ENCODE measurements around the gene PGM1. TPM values are rescaled to one million over a fixed set of nuclear protein-coding genes. Genes with fewer than 3 reads are reported as not detected.

Gene PGM1
- total and polyA plus RNA-seq, 2 of the 4 experiments (the other 2 are of a cell fraction), result 42.6 to 94.5 TPM

DNA sequence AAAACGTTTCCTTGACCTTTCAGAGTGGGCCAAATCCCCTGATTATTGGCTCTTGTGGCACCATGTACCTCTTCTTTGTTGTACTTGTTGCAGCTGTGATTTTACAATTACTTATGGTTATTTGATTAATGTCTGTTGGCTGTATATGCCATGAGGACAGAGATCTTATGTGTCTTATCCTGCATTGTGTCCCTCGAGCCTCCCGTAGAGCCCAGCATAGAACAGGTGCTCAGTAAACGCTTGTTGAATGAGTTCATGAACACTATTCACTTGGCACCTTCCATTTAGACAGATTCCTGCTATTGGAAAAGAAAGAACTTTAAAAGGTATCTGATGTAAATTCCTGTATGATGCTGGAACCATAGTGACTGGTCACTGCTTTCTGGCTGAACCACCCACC, 48.4 kb downstream of the PGM1 start:
- Histone ChIP-seq H2BK5ac (ENCODE audit: low read depth, low read length, poor library complexity, severe bottlenecking) (no peak overlapping the region), H3K9ac (ENCODE audit: low read depth, low read length) (no peak overlapping the region), H3K56ac (ENCODE audit: extremely low read depth, insufficient read depth, low read length) (no peak overlapping the region), H3K18ac (ENCODE audit: low read depth, low read length) (no peak overlapping the region), H2AFZ (replicated peaks; ENCODE audit: low read length, poor library complexity) (no peak overlapping the region), H3K36me3 (ENCODE audit: control insufficient read depth, insufficient read depth, low read length) (peaks cover 13% of the 10 kb centered on the region), H3K9me3 (ENCODE audit: control insufficient read depth, insufficient read depth, low read length) (no peaks in the 10 kb centered on the region), H2BK20ac (ENCODE audit: low read depth, low read length) (no peak overlapping the region), H3K9me1 (ENCODE audit: insufficient read depth, low read length) (peaks cover 5% of the 10 kb centered on the region), H4K20me1 (ENCODE audit: insufficient read depth, low read length) (no peaks in the 10 kb centered on the region; the same call in 1 of the 2 replicates), H3K27ac (ENCODE audit: insufficient read depth, low read length) (no peak overlapping the region), H3K27me3 (ENCODE audit: control insufficient read depth, insufficient read depth, low read length) (no peaks in the 10 kb centered on the region), H3K14ac (replicated peaks; ENCODE audit: low read depth, low read length) (no peak overlapping the region), H2BK120ac (ENCODE audit: low read depth, low read length) (no peak overlapping the region), H2AK5ac (ENCODE audit: low read depth, low read length) (no peak overlapping the region), H3K23ac (ENCODE audit: low read depth, low read length) (no peak overlapping the region), H3K4me1 (ENCODE audit: control insufficient read depth, insufficient read depth, low read length) (no peaks in the 10 kb centered on the region; the same call in 1 of the 2 replicates), H4K91ac (ENCODE audit: insufficient read depth, low read depth, low read length) (no peak overlapping the region), H3K4me3 (ENCODE audit: insufficient read depth, low read depth, low read length) (no peak overlapping the region), H4K8ac (ENCODE audit: low read depth in 2 of 2, low read length in 2 of 2) (no peak overlapping the region), H2BK15ac (ENCODE audit: low read depth, low read length) (no peak overlapping the region), H3K79me1 (ENCODE audit: low read depth in 1 of 2, low read length in 2 of 2) (no peaks in the 10 kb centered on the region), H3K4ac (ENCODE audit: low read depth, low read length) (no peak overlapping the region), H3K4me2 (ENCODE audit: low read depth, low read length) (no peak overlapping the region), H2AK9ac (replicated peaks; ENCODE audit: low read depth, low read length, poor library complexity) (no peak overlapping the region), H4K5ac (ENCODE audit: low read depth, low read length) (no peak overlapping the region)
- WGBS, 2 experiments (ENCODE audit: extremely low coverage in 2 of 2, insufficient read length in 1 of 2), result no CpG with 5 or more reads among the region's 4 CpGs
- in situ Hi-C loops (cut with MboI; ENCODE audit: low sequenced_read_pairs), result no loop called here
- ATAC-seq (ENCODE audit: low read depth), result no peak
- no peak for DNase-seq
- ChIA-PET POLR2A (ENCODE audit: unreplicated experiment) (no interaction called here), CTCF (interaction anchor here (0.6 to 1.1 kb wide), 2 partner anchors 10 to 16 kb away, joined by 3 to 6 read pairs; no protein-coding TSS in a partner anchor)
- dilution Hi-C loops (cut with HindIII; ENCODE audit: low sequenced_read_pairs, unreplicated experiment), result no loop called here
- no peak for TF ChIP-seq CEBPB (IDR thresholded peaks at IDR 0.05; ENCODE audit: low read depth, low read length)
- no peak for TF ChIP-seq SMC3 (IDR thresholded peaks at IDR 0.05; ENCODE audit: low read depth, low read length)
- TF ChIP-seq RFX5 (IDR thresholded peaks at IDR 0.05; ENCODE audit: low read depth, low read length), result no peak
- no peak for TF ChIP-seq USF2 (IDR thresholded peaks at IDR 0.05; ENCODE audit: low read depth, low read length)
- TF ChIP-seq MAZ (IDR thresholded peaks at IDR 0.05; ENCODE audit: borderline replicate concordance, low read depth, low read length), result no peak
- no peak for TF ChIP-seq FOS (IDR thresholded peaks at IDR 0.05; ENCODE audit: low read depth, low read length)
- TF ChIP-seq MXI1 (IDR thresholded peaks at IDR 0.05; ENCODE audit: borderline replicate concordance, low read depth, low read length), result no peak
- no peak for TF ChIP-seq MAFK (IDR thresholded peaks at IDR 0.05; ENCODE audit: low read depth, low read length)
- no peak for TF ChIP-seq RCOR1 (IDR thresholded peaks at IDR 0.05; ENCODE audit: insufficient replicate concordance, low read length)
- no peak for TF ChIP-seq POLR2A (IDR thresholded peaks at IDR 0.05; ENCODE audit: low read depth, low read length)
- no peak for TF ChIP-seq BHLHE40 (IDR thresholded peaks at IDR 0.05; ENCODE audit: low read depth, low read length)
- TF ChIP-seq NFE2L2 (IDR thresholded peaks at IDR 0.05; ENCODE audit: low read depth, low read length), result no peak
- no peak for TF ChIP-seq CHD1 (IDR thresholded peaks at IDR 0.05; ENCODE audit: low read depth, low read length)
- no TSS peak for BruUV-seq (replicated peaks)
- intact Hi-C loops (cut with micrococcal nuclease), result no loop called here

Data from IMR-90 (cell line).